ENCODE data around the gene SLC10A7.
A peak's percentile ranks its signal among the peaks of the same experiment; 100 is the strongest.

SLC10A7 gene

DNA sequence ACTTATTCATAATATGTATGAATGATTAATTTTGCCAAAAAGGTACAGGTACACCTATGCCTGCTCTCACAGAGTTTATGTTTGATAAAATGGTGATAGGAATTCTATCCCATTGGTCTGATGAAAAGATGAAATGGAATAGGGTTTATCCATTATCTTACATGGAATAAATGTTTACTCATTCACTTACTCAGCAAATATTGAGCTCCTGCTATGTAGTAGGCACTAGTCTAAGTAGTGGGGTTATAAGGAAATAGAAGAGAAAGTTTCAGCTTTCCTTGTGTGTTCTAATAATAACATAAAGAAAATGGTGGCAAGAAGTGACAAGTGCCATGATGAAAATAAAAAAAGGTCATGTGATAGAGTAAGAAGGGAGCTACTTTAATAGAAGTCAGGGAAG, 12.4 kb upstream of the SLC10A7 start:
- DNase-seq (ENCODE audit: low spot score), result no peak
- no peak overlapping the region for H3K27ac ChIP-seq
- TF ChIP-seq, protein P1, sequence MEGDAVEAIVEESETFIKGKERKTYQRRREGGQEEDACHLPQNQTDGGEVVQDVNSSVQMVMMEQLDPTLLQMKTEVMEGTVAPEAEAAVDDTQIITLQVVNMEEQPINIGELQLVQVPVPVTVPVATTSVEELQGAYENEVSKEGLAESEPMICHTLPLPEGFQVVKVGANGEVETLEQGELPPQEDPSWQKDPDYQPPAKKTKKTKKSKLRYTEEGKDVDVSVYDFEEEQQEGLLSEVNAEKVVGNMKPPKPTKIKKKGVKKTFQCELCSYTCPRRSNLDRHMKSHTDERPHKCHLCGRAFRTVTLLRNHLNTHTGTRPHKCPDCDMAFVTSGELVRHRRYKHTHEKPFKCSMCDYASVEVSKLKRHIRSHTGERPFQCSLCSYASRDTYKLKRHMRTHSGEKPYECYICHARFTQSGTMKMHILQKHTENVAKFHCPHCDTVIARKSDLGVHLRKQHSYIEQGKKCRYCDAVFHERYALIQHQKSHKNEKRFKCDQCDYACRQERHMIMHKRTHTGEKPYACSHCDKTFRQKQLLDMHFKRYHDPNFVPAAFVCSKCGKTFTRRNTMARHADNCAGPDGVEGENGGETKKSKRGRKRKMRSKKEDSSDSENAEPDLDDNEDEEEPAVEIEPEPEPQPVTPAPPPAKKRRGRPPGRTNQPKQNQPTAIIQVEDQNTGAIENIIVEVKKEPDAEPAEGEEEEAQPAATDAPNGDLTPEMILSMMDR (conservative IDR thresholded peaks at IDR 0.05; ENCODE audit: low read depth), result no peak
- ChIA-PET CTCF (interaction anchor here (0.7 kb wide), 1 partner anchor 1127 kb away, joined by 3 read pairs; no protein-coding TSS in a partner anchor), POLR2A (ENCODE audit: low non-redundant PET) (no interaction called here)

DNA sequence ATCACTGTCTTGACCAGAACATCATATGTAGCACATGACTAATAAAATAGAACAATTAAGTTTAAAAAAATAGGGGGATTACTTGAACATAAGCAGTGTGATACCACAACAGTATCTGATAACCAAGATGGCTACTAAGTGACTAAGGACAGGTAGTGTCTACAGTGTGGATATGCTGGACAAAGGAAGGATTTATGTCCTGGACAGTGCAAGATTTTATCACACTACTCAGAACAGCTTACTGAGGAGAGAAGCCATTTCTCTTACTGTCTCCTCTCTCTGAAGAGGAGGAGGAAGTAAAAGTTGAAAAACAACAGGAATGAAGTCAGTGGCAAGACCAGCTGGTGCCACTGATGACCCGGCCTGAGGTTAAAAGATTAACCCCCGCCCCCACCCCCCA, 4.0 kb upstream of the SLC10A7 start:
- no peak for DNase-seq (ENCODE audit: low spot score)
- POLR2A ChIA-PET (ENCODE audit: low non-redundant PET), result no interaction called here
- CTCF ChIA-PET, result no interaction called here
- H3K27ac ChIP-seq, result no peak overlapping the region
- TF ChIP-seq, protein P1 (conservative IDR thresholded peaks at IDR 0.05; ENCODE audit: low read depth), result no peak

DNA sequence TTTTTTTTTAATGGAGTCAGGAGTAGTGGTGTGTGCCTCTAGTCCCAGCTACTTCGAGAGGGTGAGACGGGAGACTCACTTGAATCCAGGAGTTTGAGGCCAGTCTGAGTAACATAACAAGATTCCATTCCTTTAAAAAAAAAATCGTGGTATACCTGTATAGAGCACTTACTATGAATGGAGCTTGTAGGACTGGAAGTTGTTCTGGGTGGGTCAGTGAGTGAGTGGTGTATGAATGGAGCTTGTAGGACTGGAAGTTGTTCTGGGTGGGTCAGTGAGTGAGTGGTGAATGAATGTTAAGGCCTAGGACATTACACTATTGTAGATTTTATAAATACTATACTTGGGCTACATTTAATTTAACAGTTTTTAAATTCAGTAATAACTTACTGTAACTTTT, 2.9 kb upstream of the SLC10A7 start:
- TF ChIP-seq, protein P1 (conservative IDR thresholded peaks at IDR 0.05; ENCODE audit: low read depth), result no peak
- POLR2A ChIA-PET (ENCODE audit: low non-redundant PET), result interaction anchor here (0.6 kb wide), 1 partner anchor 280 kb away, joined by 5 read pairs; no protein-coding TSS in a partner anchor
- CTCF ChIA-PET, result interaction anchor here (0.7 kb wide), 1 partner anchor 36 kb away, joined by 8 read pairs; no protein-coding TSS in a partner anchor
- no peak for DNase-seq (ENCODE audit: low spot score)
- no peak overlapping the region for H3K27ac ChIP-seq

DNA sequence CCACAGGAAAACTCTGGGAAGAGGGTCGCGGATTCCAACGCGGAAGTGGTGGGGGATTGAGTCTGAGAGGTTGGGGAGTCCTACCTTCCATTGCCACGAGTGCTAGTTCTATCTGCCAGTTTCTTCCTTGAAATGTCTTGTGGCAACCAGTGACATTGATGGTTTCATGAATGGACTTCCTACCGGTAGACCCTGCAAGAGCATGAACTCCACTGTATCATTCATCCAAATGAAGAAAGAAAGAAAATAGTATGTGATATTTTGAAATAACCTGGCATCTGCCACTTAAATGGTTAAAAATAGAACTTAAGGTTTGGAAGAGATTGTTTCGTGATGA, 1.1 kb upstream of the SLC10A7 start:
- peak; percentile 5 for DNase-seq (ENCODE audit: low spot score)
- POLR2A ChIA-PET (ENCODE audit: low non-redundant PET), result no interaction called here
- H3K27ac ChIP-seq, result peak overlapping the region; percentile 87
- CTCF ChIA-PET, result interaction anchor here (0.7 to 0.9 kb wide), 2 partner anchors 102 to 1940 kb away, joined by 3 read pairs; no protein-coding TSS in a partner anchor
- TF ChIP-seq, protein P1 (conservative IDR thresholded peaks at IDR 0.05; ENCODE audit: low read depth), result no peak

DNA sequence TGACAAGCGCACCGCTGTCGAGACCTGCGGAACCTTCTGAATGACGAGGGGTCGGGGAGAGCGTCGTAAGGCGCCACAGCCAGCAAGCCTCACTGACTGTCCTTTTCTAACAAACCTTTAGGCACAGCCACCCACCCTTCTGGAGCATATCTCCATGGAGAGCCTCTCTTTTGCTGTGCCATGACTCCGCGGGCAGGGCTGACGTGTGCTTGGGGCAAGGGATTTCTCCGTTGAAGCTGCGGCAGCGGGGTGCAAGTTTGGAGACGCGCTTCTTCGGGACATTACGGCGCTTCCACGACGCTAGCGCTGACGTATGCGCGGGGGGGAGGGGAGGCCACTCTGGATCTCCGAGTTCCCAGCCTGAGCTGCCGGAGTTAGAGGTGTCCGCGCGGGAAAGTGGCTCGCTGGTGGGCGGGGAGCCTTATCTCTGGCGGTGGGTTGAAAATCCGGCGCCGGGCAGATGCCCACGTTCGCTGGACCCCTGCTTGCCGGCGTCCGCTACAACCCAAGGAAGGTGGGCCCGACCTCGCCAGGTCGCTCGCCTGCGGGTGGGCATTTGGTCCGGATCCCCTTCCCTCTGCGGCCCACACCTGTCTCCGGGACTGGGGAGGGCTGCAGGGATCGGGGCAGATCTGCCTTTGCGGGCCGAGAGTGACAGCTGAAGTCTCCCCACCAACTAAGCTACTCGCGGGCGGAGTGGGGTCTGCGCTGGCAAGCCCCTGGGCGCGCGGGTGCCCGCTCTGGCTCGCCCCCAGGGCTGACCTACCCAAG, 543 bp upstream of the SLC10A7 start:
- ChIA-PET CTCF (interaction anchor here (0.7 to 0.9 kb wide), 2 partner anchors 103 to 1940 kb away, joined by 3 read pairs; no protein-coding TSS in a partner anchor), POLR2A (ENCODE audit: low non-redundant PET) (no interaction called here)
- peak overlapping the region; percentile 87 for H3K27ac ChIP-seq
- DNase-seq (ENCODE audit: low spot score), result peak; percentile 84
- TF ChIP-seq, protein P1 (conservative IDR thresholded peaks at IDR 0.05; ENCODE audit: low read depth), result no peak

DNA sequence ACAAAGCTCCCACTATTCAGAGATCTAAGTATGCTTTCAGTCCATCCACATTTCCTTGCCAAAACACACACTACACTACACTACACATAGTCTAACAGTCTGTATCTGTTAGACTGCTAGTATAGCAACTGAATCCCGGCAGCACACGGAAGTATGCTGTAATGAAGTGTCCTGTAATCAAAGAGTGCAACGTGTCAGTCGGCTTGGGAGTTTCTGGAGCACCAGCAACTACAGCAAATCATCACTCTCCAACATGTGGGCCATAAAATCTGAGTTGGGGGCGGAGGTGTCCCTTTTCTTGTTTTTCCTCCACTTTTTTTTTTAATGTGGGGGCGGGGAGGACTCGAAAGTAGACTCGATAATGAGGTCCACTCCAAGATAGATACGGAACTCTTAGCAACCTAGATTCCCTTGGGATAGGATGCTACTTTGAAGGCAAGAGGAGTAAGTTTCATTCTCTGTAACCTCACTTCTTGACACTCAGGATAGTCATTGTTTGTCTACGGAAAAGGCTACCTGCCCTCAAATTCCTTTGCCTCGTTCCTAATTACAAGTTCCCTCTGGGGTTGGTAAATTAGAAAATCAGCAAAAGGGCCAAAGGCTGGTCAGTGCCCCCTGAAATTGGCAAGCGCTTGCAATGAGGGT, 722 bp downstream of the SLC10A7 start:
- H3K27ac ChIP-seq, result peak overlapping the region; percentile 87
- peak; percentile 29 for DNase-seq (ENCODE audit: low spot score)
- TF ChIP-seq, protein P1 (conservative IDR thresholded peaks at IDR 0.05; ENCODE audit: low read depth), result no peak
- ChIA-PET CTCF (interaction anchor here (0.6 kb wide), 1 partner anchor 167 kb away, joined by 4 read pairs; no protein-coding TSS in a partner anchor), POLR2A (ENCODE audit: low non-redundant PET) (no interaction called here)
